Measurements from ENCODE around the gene WHRN. TPM values are rescaled to one million over a fixed set of nuclear protein-coding genes. Genes with fewer than 3 reads are reported as not detected.

WHRN gene
- polyA plus RNA-seq, 1 donor from 2014 or later: 2.5 TPM

- H3K4me3 ChIP-seq (ENCODE audit: low read length): no peak overlapping the region
- H3K9ac ChIP-seq (ENCODE audit: low read length): no peak overlapping the region
- H4K20me1 ChIP-seq (ENCODE audit: insufficient read depth): no peaks in the 10 kb centered on the region
- TF ChIP-seq CTCF (IDR thresholded peaks at IDR 0.05; ENCODE audit: poor library complexity, severe bottlenecking) (no peak), REST (IDR thresholded peaks at IDR 0.05; ENCODE audit: borderline replicate concordance) (no peak)
- no peaks in the 10 kb centered on the region for H3K36me3 ChIP-seq (ENCODE audit: insufficient read depth, low read length)
- H3K9me3 ChIP-seq (ENCODE audit: low read length): no peaks in the 10 kb centered on the region
- H3K4me2 ChIP-seq (ENCODE audit: low read length): no peak overlapping the region
- no peaks in the 10 kb centered on the region for H3K27me3 ChIP-seq (ENCODE audit: insufficient read depth, low read depth, low read length)
- H2AFZ ChIP-seq (ENCODE audit: low read depth, low read length): no peak overlapping the region
- H3K79me2 ChIP-seq (replicated peaks; ENCODE audit: insufficient read depth, low read length): no peaks in the 10 kb centered on the region
- no peaks in the 10 kb centered on the region for H3K9me2 ChIP-seq (ENCODE audit: insufficient read depth, low read length)
- no peak overlapping the region for H3K27ac ChIP-seq (ENCODE audit: low read length)
- H3F3A ChIP-seq (ENCODE audit: insufficient read depth, low read length, poor library complexity, severe bottlenecking): no peaks in the 10 kb centered on the region
Measured at GRCh38 chr9:114476891-114477469, 28.3 kb downstream of the WHRN start.

GRCh38 chr9:114475412-114476135 lies 29.7 kb downstream of the WHRN start:
- no peaks in the 10 kb centered on the region for H4K20me1 ChIP-seq (ENCODE audit: insufficient read depth)
- H3K9me2 ChIP-seq (ENCODE audit: insufficient read depth, low read length): no peaks in the 10 kb centered on the region
- no peak overlapping the region for H3K27ac ChIP-seq (ENCODE audit: low read length)
- no peak overlapping the region for H2AFZ ChIP-seq (ENCODE audit: low read depth, low read length)
- H3K4me3 ChIP-seq (ENCODE audit: low read length): no peak overlapping the region
- no peaks in the 10 kb centered on the region for H3F3A ChIP-seq (ENCODE audit: insufficient read depth, low read length, poor library complexity, severe bottlenecking)
- H3K9ac ChIP-seq (ENCODE audit: low read length): no peak overlapping the region
- H3K9me3 ChIP-seq (ENCODE audit: low read length): no peaks in the 10 kb centered on the region
- H3K27me3 ChIP-seq (ENCODE audit: insufficient read depth, low read depth, low read length): no peaks in the 10 kb centered on the region
- H3K79me2 ChIP-seq (replicated peaks; ENCODE audit: insufficient read depth, low read length): no peaks in the 10 kb centered on the region
- TF ChIP-seq TAF1 (IDR thresholded peaks at IDR 0.05; ENCODE audit: low read depth): no peak
- no peak for TF ChIP-seq RAD21 (conservative IDR thresholded peaks at IDR 0.05)
- TF ChIP-seq EZH2 (IDR thresholded peaks at IDR 0.05; ENCODE audit: borderline replicate concordance, insufficient read depth, low read length, poor library complexity, severe bottlenecking): no peak
- no peak for TF ChIP-seq REST (IDR thresholded peaks at IDR 0.05; ENCODE audit: borderline replicate concordance)
- TF ChIP-seq EP300 (conservative IDR thresholded peaks at IDR 0.05; ENCODE audit: poor library complexity, severe bottlenecking): no peak
- no peak for TF ChIP-seq POLR2AphosphoS5 (IDR thresholded peaks at IDR 0.05)
- no peak for TF ChIP-seq MXI1 (conservative IDR thresholded peaks at IDR 0.05; ENCODE audit: poor library complexity, severe bottlenecking)
- TF ChIP-seq CTCF (IDR thresholded peaks at IDR 0.05; ENCODE audit: poor library complexity, severe bottlenecking): no peak
- TF ChIP-seq SMC3 (conservative IDR thresholded peaks at IDR 0.05; ENCODE audit: poor library complexity): no peak
- no peak overlapping the region for H3K4me2 ChIP-seq (ENCODE audit: low read length)
- H3K36me3 ChIP-seq (ENCODE audit: insufficient read depth, low read length): no peaks in the 10 kb centered on the region

Measured in neural cell (in vitro differentiated cells).